Measurements from ENCODE around the gene TEX2.

TEX2 gene

GRCh38 chr17:64263000-64263766 is at the start of gene TEX2:
Gene TEX2 (minus strand): TSS chr17:64263260. CDS start chr17:64214217, 49,043 bp downstream.
- DNase-seq (ENCODE audit: low read depth, low spot score) = peak; percentile 96

GRCh38 chr17:64309710-64310109 is 46.6 kb upstream of the TEX2 start:
- no peak for DNase-seq (ENCODE audit: low read depth, low spot score)

- no peak for DNase-seq (ENCODE audit: low read depth, low spot score)
These were observed 46.0 kb upstream of the TEX2 start for GRCh38 chr17:64309021-64309420.

- peak; percentile 85 for DNase-seq (ENCODE audit: low read depth, low spot score)
These were observed 43.9 kb upstream of the TEX2 start for GRCh38 chr17:64306850-64307463.

GRCh38 chr17:64304551-64304950 is 41.5 kb upstream of the TEX2 start:
- no peak for DNase-seq (ENCODE audit: low read depth, low spot score)

- DNase-seq (ENCODE audit: low read depth, low spot score) = no peak
These were observed 37.6 kb upstream of the TEX2 start for GRCh38 chr17:64300699-64300965.

- DNase-seq (ENCODE audit: low read depth, low spot score) = no peak
These were observed 34.5 kb upstream of the TEX2 start for GRCh38 chr17:64297467-64298088.

- DNase-seq (ENCODE audit: low read depth, low spot score) = no peak
These were observed 33.2 kb upstream of the TEX2 start for GRCh38 chr17:64296246-64296645.

GRCh38 chr17:64295146-64295545 is 32.1 kb upstream of the TEX2 start:
- no peak for DNase-seq (ENCODE audit: low read depth, low spot score)

- no peak for DNase-seq (ENCODE audit: low read depth, low spot score)
These were observed 28.3 kb upstream of the TEX2 start for GRCh38 chr17:64291268-64291851.

GRCh38 chr17:64289741-64290141 is 26.7 kb upstream of the TEX2 start:
- no peak for DNase-seq (ENCODE audit: low read depth, low spot score)

GRCh38 chr17:64282753-64283080 is 19.7 kb upstream of the TEX2 start:
- no peak for DNase-seq (ENCODE audit: low read depth, low spot score)

GRCh38 chr17:64281962-64282752 is 19.1 kb upstream of the TEX2 start:
- DNase-seq (ENCODE audit: low read depth, low spot score) = peak; percentile 80

- no peak for DNase-seq (ENCODE audit: low read depth, low spot score)
These were observed 15.6 kb upstream of the TEX2 start for GRCh38 chr17:64278614-64279013.

- DNase-seq (ENCODE audit: low read depth, low spot score) = no peak
These were observed 14.9 kb upstream of the TEX2 start for GRCh38 chr17:64277831-64278562.

GRCh38 chr17:64276961-64277505 is 14.0 kb upstream of the TEX2 start:
- DNase-seq (ENCODE audit: low read depth, low spot score) = no peak

GRCh38 chr17:64275016-64275415 is 12.0 kb upstream of the TEX2 start:
- no peak for DNase-seq (ENCODE audit: low read depth, low spot score)

- DNase-seq (ENCODE audit: low read depth, low spot score) = no peak
These were observed 9.9 kb upstream of the TEX2 start for GRCh38 chr17:64273006-64273405.

- DNase-seq (ENCODE audit: low read depth, low spot score) = no peak
These were observed 7.8 kb upstream of the TEX2 start for GRCh38 chr17:64270885-64271284.

GRCh38 chr17:64269687-64270649 is 6.9 kb upstream of the TEX2 start:
- peak; percentile 10 for DNase-seq (ENCODE audit: low read depth, low spot score)

All from astrocyte of the hippocampus (primary cell).